CD14-positive monocyte (primary cell): Measurements from ENCODE around the gene MAP3K1. TPM values are rescaled to one million over a fixed set of nuclear protein-coding genes. Genes with fewer than 3 reads are reported as not detected.
"Not testable (repeated sequence)": the region's sequence is repeated elsewhere in the genome, so short reads cannot be mapped to it uniquely, and the experiment has no call there.

Experiments used
- DNase-seq, 3 donors: peaks; one replicate each; pipeline ENCODE4 v3.0.0-alpha.2; 2011 to 2022
- H2AFZ ChIP-seq: 2 replicates; pipeline ENCODE4 v1.6.0; 2012; ENCODE audit warnings: mild to moderate bottlenecking, low read depth, low read length, inconsistent platforms; ENCODE audit not compliant: insufficient read depth, poor library complexity, severe bottlenecking
- H3K27ac ChIP-seq, 2 donors: 1 replicate in 1 of 2; 2 replicates in 1 of 2; pipeline ENCODE4 v1.5.1; 2012 to 2013; ENCODE audit warnings: low read length in 2 of 2, control low read depth in 1 of 2, inconsistent platforms in 1 of 2, low read depth in 1 of 2, mild to moderate bottlenecking in 1 of 2
- H3K27me3 ChIP-seq, 2 donors: one replicate each; pipeline versions ENCODE4 v1.6.0 to v1.6.1; 2011 to 2013; ENCODE audit warnings: low read length in 2 of 2; ENCODE audit not compliant: control insufficient read depth in 2 of 2, insufficient read depth in 2 of 2
- H3K36me3 ChIP-seq, 2 donors: replicated peaks in 1 of 2; 1 replicate in 1 of 2; 2 replicates in 1 of 2; pipeline versions ENCODE4 v1.5.1 to v1.6.1; 2012 to 2013; ENCODE audit warnings: low read length in 2 of 2, control low read depth in 1 of 2, inconsistent platforms in 1 of 2, mild to moderate bottlenecking in 1 of 2; ENCODE audit not compliant: insufficient read depth in 2 of 2, control insufficient read depth in 1 of 2
- H3K4me1 ChIP-seq, 2 donors: 1 replicate in 1 of 2; 2 replicates in 1 of 2; pipeline versions ENCODE4 v1.5.1 to v1.6.1; 2012 to 2013; ENCODE audit warnings: low read length in 2 of 2, control low read depth in 1 of 2, inconsistent platforms in 1 of 2, mild to moderate bottlenecking in 1 of 2, moderate library complexity in 1 of 2; ENCODE audit not compliant: insufficient read depth in 2 of 2, control insufficient read depth in 1 of 2
- H3K4me2 ChIP-seq: replicated peaks from 2 replicates; pipeline ENCODE3; 2012; ENCODE audit warnings: low read length, moderate library complexity, mild to moderate bottlenecking; ENCODE audit not compliant: poor library complexity, severe bottlenecking; ENCODE audit errors: extremely low read depth
- H3K4me3 ChIP-seq, 3 experiments: fragments of 200-600 bp in 1 of 3; sonication (generic) in 1 of 3; replicated peaks in 1 of 3; 1 replicate in 2 of 3; 2 replicates in 1 of 3; pipeline ENCODE4 v1.5.1; 2011 to 2013; ENCODE audit warnings: low read length in 3 of 3, mild to moderate bottlenecking in 3 of 3, control low read depth in 2 of 3, low read depth in 2 of 3, inconsistent platforms in 1 of 3, moderate library complexity in 1 of 3
- H3K79me2 ChIP-seq: 2 replicates; pipeline ENCODE4 v1.6.0; 2012; ENCODE audit warnings: mild to moderate bottlenecking, control low read depth, inconsistent platforms, low read length, moderate library complexity; ENCODE audit not compliant: insufficient read depth
- H3K9ac ChIP-seq: 2 replicates; pipeline ENCODE4 v1.6.0; 2017; ENCODE audit warnings: low read length, mild to moderate bottlenecking; ENCODE audit not compliant: insufficient read depth, poor library complexity, severe bottlenecking
- H3K9me3 ChIP-seq, 2 donors: replicated peaks in 1 of 2; 1 replicate in 1 of 2; 2 replicates in 1 of 2; pipeline versions ENCODE4 v1.5.1 to v1.6.1; 2012 to 2013; ENCODE audit warnings: low read length in 2 of 2, control low read depth in 1 of 2; ENCODE audit not compliant: control insufficient read depth in 1 of 2, insufficient read depth in 1 of 2
- H4K20me1 ChIP-seq: 2 replicates; pipeline ENCODE4 v1.6.0; 2012; ENCODE audit warnings: mild to moderate bottlenecking, low read length, control low read depth, moderate library complexity; ENCODE audit not compliant: insufficient read depth
- H3K27ac Mint-ChIP-seq, 7 donors: one replicate each; pipeline ENCODE4 v1.8.0; 2020; ENCODE audit warnings: mild to moderate bottlenecking in 7 of 7, mixed read lengths in 7 of 7, moderate library complexity in 6 of 7, inconsistent platforms in 2 of 7
- H3K27me3 Mint-ChIP-seq, 3 donors: one replicate each; pipeline ENCODE4 v1.8.0; 2021 to 2022; ENCODE audit warnings: low read depth in 3 of 3, mild to moderate bottlenecking in 3 of 3, mixed read lengths in 3 of 3, moderate library complexity in 3 of 3, inconsistent platforms in 1 of 3
- H3K36me3 Mint-ChIP-seq, 2 donors: one replicate each; pipeline ENCODE4 v1.8.0; 2020; ENCODE audit warnings: mixed read lengths in 2 of 2, inconsistent platforms in 1 of 2, mild to moderate bottlenecking in 1 of 2
- H3K4me1 Mint-ChIP-seq: one replicate; pipeline ENCODE4 v1.8.0; 2020; ENCODE audit warnings: mild to moderate bottlenecking, mixed read lengths
- H3K4me3 Mint-ChIP-seq, 2 donors: one replicate each; pipeline ENCODE4 v1.8.0; 2020; ENCODE audit warnings: mild to moderate bottlenecking in 2 of 2, mixed read lengths in 2 of 2, moderate library complexity in 1 of 2
- H3K9me3 Mint-ChIP-seq, 7 donors: one replicate each; pipeline ENCODE4 v1.8.0; 2020 to 2022; ENCODE audit warnings: mixed read lengths in 7 of 7, mild to moderate bottlenecking in 6 of 7, moderate library complexity in 6 of 7, inconsistent platforms in 2 of 7
- CTCF ChIP-seq: fragments of 200-600 bp; IDR thresholded peaks from one replicate; pipeline ENCODE4 v1.8.0; 2022; ENCODE audit warnings: antibody characterized with exemption, mild to moderate bottlenecking
- WGBS: methylation state at CpG from one replicate; pipeline ENCODE4 v1.1.5; 2013; ENCODE audit warnings: missing lambda C conversion rate; ENCODE audit not compliant: insufficient coverage; 5-methylcytosine and 5-hydroxymethylcytosine counted together
- intact Hi-C, 2 donors: fragments of 100-400 bp; cut with micrococcal nuclease; formaldehyde crosslinking; loops; one replicate each; pipeline versions ENCODE4 v1.15.0 to v1.15.1; 2023
- polyA plus RNA-seq, 3 donors: library from polyadenylated mRNA; depleted of rRNA in 1 of 3; unstranded in 2 of 3; stranded (reverse) in 1 of 3; fragments of 300-500 nt in 2 of 3; fragments of >200 nt in 1 of 3; fragmentation: Illumina TruSeq in 2 of 3; gene quantifications; 1 replicate in 2 of 3; 2 replicates in 1 of 3; pipeline ENCODE4 v1.2.3, GENCODE V29; 2012 to 2021

MAP3K1 gene
- polyA plus RNA-seq, 3 donors: 44.7 to 62.1 (median 45.6) TPM

GRCh38 chr5:56774957-56775356, 40.4 kb upstream of the MAP3K1 start:
- TF ChIP-seq CTCF: no peak
- no peaks in the 10 kb centered on the region for H4K20me1 ChIP-seq
- no peak overlapping the region for H3K4me3 ChIP-seq
- no peak overlapping the region for H3K9ac ChIP-seq
- H3K4me1 ChIP-seq: no peaks in the 10 kb centered on the region
- H3K9me3 ChIP-seq: no peaks in the 10 kb centered on the region
- Mint-ChIP-seq H3K9me3 (peaks cover 8 to 17% (median 13%) of the 10 kb centered on the region in 7 donors), H3K4me1 (peaks cover 9% of the 10 kb centered on the region), H3K4me3 (no peak overlapping the region), H3K27me3 (peaks cover 0 to 2% (median 2%) of the 10 kb centered on the region in 3 donors), H3K27ac (no peak overlapping the region), H3K36me3 (peaks cover 0 to 3% of the 10 kb centered on the region in 2 donors)
- WGBS: no CpG with 5 or more reads among the region's 3 CpGs
- intact Hi-C loops: no loop called here
- H2AFZ ChIP-seq: no peak overlapping the region
- no peaks in the 10 kb centered on the region for H3K27me3 ChIP-seq
- H3K36me3 ChIP-seq: no peaks in the 10 kb centered on the region
- no peak overlapping the region for H3K27ac ChIP-seq
- H3K79me2 ChIP-seq: no peaks in the 10 kb centered on the region
- no peak for DNase-seq
- H3K4me2 ChIP-seq: no peak overlapping the region

- intact Hi-C loops, H3K4me2 ChIP-seq, H3K27ac Mint-ChIP-seq, H2AFZ ChIP-seq, H3K4me1 Mint-ChIP-seq, H3K9me3 ChIP-seq, H3K27me3 ChIP-seq, H3K4me1 ChIP-seq, H3K4me3 Mint-ChIP-seq, H4K20me1 ChIP-seq, H3K27me3 Mint-ChIP-seq, H3K27ac ChIP-seq, H3K79me2 ChIP-seq, DNase-seq, H3K4me3 ChIP-seq, H3K36me3 ChIP-seq, H3K9ac ChIP-seq, H3K36me3 Mint-ChIP-seq: not testable (repeated sequence)
- peaks cover 8 to 27% (median 21%) of the 10 kb centered on the region in 7 donors for H3K9me3 Mint-ChIP-seq
- no CpG with 5 or more reads among the region's 2 CpGs for WGBS
Observed at GRCh38 chr5:56776212-56776846, 39.0 kb upstream of the MAP3K1 start.
